Measurements from ENCODE around the gene MSH4.

DNA sequence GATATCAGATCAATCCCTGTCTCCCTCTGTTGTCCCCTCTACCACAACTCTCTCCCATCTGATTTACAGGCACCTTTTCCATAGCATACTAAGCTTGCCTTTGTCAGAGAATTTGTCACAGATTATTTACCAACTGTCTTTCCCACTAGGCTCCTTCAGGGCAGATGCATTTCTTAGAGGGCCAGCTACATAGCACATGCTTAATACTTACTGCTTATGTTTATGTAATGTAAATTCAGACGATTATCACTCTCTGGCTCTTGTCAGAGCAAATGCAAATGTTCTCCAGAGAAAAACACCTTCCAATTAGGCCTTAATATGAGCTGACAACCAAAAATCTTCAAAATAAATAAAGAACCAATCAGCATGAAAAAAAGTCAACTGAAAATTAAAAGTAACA is 25.9 kb upstream of the MSH4 start:
- TF ChIP-seq, protein P1, sequence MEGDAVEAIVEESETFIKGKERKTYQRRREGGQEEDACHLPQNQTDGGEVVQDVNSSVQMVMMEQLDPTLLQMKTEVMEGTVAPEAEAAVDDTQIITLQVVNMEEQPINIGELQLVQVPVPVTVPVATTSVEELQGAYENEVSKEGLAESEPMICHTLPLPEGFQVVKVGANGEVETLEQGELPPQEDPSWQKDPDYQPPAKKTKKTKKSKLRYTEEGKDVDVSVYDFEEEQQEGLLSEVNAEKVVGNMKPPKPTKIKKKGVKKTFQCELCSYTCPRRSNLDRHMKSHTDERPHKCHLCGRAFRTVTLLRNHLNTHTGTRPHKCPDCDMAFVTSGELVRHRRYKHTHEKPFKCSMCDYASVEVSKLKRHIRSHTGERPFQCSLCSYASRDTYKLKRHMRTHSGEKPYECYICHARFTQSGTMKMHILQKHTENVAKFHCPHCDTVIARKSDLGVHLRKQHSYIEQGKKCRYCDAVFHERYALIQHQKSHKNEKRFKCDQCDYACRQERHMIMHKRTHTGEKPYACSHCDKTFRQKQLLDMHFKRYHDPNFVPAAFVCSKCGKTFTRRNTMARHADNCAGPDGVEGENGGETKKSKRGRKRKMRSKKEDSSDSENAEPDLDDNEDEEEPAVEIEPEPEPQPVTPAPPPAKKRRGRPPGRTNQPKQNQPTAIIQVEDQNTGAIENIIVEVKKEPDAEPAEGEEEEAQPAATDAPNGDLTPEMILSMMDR (IDR thresholded peaks at IDR 0.05): no peak
- TF ChIP-seq, protein P2, sequence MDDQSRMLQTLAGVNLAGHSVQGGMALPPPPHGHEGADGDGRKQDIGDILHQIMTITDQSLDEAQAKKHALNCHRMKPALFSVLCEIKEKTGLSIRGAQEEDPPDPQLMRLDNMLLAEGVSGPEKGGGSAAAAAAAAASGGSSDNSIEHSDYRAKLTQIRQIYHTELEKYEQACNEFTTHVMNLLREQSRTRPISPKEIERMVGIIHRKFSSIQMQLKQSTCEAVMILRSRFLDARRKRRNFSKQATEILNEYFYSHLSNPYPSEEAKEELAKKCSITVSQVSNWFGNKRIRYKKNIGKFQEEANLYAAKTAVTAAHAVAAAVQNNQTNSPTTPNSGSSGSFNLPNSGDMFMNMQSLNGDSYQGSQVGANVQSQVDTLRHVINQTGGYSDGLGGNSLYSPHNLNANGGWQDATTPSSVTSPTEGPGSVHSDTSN (IDR thresholded peaks at IDR 0.05): no peak

All from A549 (cell line).